CD4-positive, alpha-beta T cell (primary cell): ENCODE measurements around the gene GYG2. TPM values are rescaled to one million over a fixed set of nuclear protein-coding genes. Genes with fewer than 3 reads are reported as not detected.

Experiments
- ATAC-seq: fragments of 200-7000 bp; cut with Tn5 transposase; one replicate; pipeline ENCODE4 v1.10.0; 2022; ENCODE audit warnings: mild to moderate bottlenecking; ENCODE audit not compliant: poor library complexity
- CTCF ChIA-PET: fragments of 350-600 bp; sonication (Branson Sonifier 250); formaldehyde crosslinking; loops from one replicate; lab custom pipeline; 2021; ENCODE audit warnings: antibody characterized with exemption, inconsistent platforms; lab: Charles Lee
- POLR2A ChIA-PET: fragments of 350-600 bp; sonication (Branson Sonifier 250); formaldehyde crosslinking; loops from one replicate; lab custom pipeline; 2021; ENCODE audit warnings: antibody characterized with exemption, inconsistent platforms; lab: Charles Lee
- DNase-seq, 14 experiments: peaks; one replicate each; pipeline ENCODE4 v3.0.0-alpha.2; 2013 to 2020; ENCODE audit warnings: mixed read lengths in 2 of 14
- H3K27ac ChIP-seq, 2 donors: one replicate each; pipeline versions ENCODE4 v1.5.1 to v1.7.0; 2013; ENCODE audit warnings: low read length in 2 of 2, low read depth in 1 of 2, mild to moderate bottlenecking in 1 of 2
- H3K27me3 ChIP-seq, 2 experiments: 1 replicate in 1 of 2; 2 replicates in 1 of 2; pipeline versions ENCODE4 v1.6.1 to v1.7.0; 2013; ENCODE audit warnings: low read length in 2 of 2, control low read depth in 1 of 2, mild to moderate bottlenecking in 1 of 2, moderate library complexity in 1 of 2; ENCODE audit not compliant: insufficient read depth in 2 of 2, control insufficient read depth in 1 of 2
- H3K36me3 ChIP-seq: one replicate; pipeline ENCODE4 v1.6.1; 2013; ENCODE audit warnings: low read length, control low read depth; ENCODE audit not compliant: insufficient read depth
- H3K4me1 ChIP-seq: one replicate; pipeline ENCODE4 v1.6.1; 2013; ENCODE audit warnings: low read length, control low read depth; ENCODE audit not compliant: insufficient read depth
- H3K4me3 ChIP-seq: one replicate; pipeline ENCODE4 v1.5.1; 2013; ENCODE audit warnings: mild to moderate bottlenecking, low read length, moderate library complexity
- H3K9me3 ChIP-seq, 2 experiments: 1 replicate in 1 of 2; 2 replicates in 1 of 2; pipeline versions ENCODE4 v1.6.1 to v1.7.0; 2013; ENCODE audit warnings: low read length in 2 of 2, mild to moderate bottlenecking in 2 of 2, control low read depth in 1 of 2, moderate library complexity in 1 of 2; ENCODE audit not compliant: control insufficient read depth in 1 of 2, insufficient read depth in 1 of 2
- H3K27ac Mint-ChIP-seq: one replicate; pipeline ENCODE4 v1.8.0; 2020; ENCODE audit warnings: mixed read lengths
- H3K27me3 Mint-ChIP-seq: one replicate; pipeline ENCODE4 v1.8.0; 2021; ENCODE audit warnings: mixed read lengths
- H3K36me3 Mint-ChIP-seq: one replicate; pipeline ENCODE4 v1.8.0; 2021; ENCODE audit warnings: low read depth, mixed read lengths
- H3K4me1 Mint-ChIP-seq: one replicate; pipeline ENCODE4 v1.8.0; 2021; ENCODE audit warnings: low read depth, mixed read lengths
- H3K4me3 Mint-ChIP-seq: one replicate; pipeline ENCODE4 v1.8.0; 2020; ENCODE audit warnings: mild to moderate bottlenecking, mixed read lengths
- H3K9me3 Mint-ChIP-seq: one replicate; pipeline ENCODE4 v1.8.0; 2020; ENCODE audit warnings: mixed read lengths
- CTCF ChIP-seq: fragments of 200-600 bp; IDR thresholded peaks from one replicate; pipeline ENCODE4 v1.8.0; 2022; ENCODE audit warnings: antibody characterized with exemption, mild to moderate bottlenecking
- intact Hi-C, 2 experiments: fragments of 100-400 bp; cut with DNase I in 1 of 2; cut with micrococcal nuclease in 1 of 2; formaldehyde crosslinking; loops; one replicate each; pipeline versions ENCODE4 v1.15.1 to v1.9.0; 2023 to 2025; cut with DNase I, micrococcal nuclease
- total RNA-seq, 174 experiments: library from RNA in 2 of 174; stranded (reverse) in 2 of 174; gene quantifications; one replicate each; pipeline ENCODE4 v1.2.3 and lab custom pipeline; 2021 to 2026

Gene GYG2
- total RNA-seq, 2 experiments from 2014 or later, result not detected

GRCh38 chrX:2926664-2927275, 98.0 kb downstream of the GYG2 start:
- peak overlapping the region; percentile 78 for H3K4me3 Mint-ChIP-seq
- no peaks in the 10 kb centered on the region for H3K9me3 Mint-ChIP-seq
- H3K27me3 Mint-ChIP-seq, result no peaks in the 10 kb centered on the region
- Histone ChIP-seq H3K4me1 (no peaks in the 10 kb centered on the region), H3K27me3 (no peaks in the 10 kb centered on the region), H3K9me3 (peaks cover 0 to 5% of the 10 kb centered on the region in 2 experiments), H3K36me3 (no peaks in the 10 kb centered on the region), H3K4me3 (no peak overlapping the region), H3K27ac (no peak overlapping the region)
- no peaks in the 10 kb centered on the region for H3K36me3 Mint-ChIP-seq
- H3K27ac Mint-ChIP-seq, result no peak overlapping the region
- ChIA-PET CTCF (no interaction called here), POLR2A (no interaction called here)
- DNase-seq (no peak), ATAC-seq (no peak)
- no peaks in the 10 kb centered on the region for H3K4me1 Mint-ChIP-seq
- no peak for TF ChIP-seq CTCF
- intact Hi-C loops, result no loop called here

- ATAC-seq, result no peak
- DNase-seq, result peak in 2 of 14 experiments; percentile 15 to 31
- no peak overlapping the region for H3K27ac ChIP-seq
- H3K4me1 Mint-ChIP-seq, result no peaks in the 10 kb centered on the region
- no peak overlapping the region for H3K27ac Mint-ChIP-seq
- intact Hi-C loops, result no loop called here
- no peak for TF ChIP-seq CTCF
- no peaks in the 10 kb centered on the region for H3K4me1 ChIP-seq
- POLR2A ChIA-PET, result no interaction called here
- no peaks in the 10 kb centered on the region for H3K36me3 ChIP-seq
- peak overlapping the region; percentile 59 for H3K4me3 ChIP-seq
- H3K27me3 Mint-ChIP-seq, result no peaks in the 10 kb centered on the region
- no peaks in the 10 kb centered on the region for H3K9me3 Mint-ChIP-seq
- peaks cover 0 to 5% of the 10 kb centered on the region in 2 experiments for H3K9me3 ChIP-seq
- CTCF ChIA-PET, result no interaction called here
- H3K4me3 Mint-ChIP-seq, result peak overlapping the region; percentile 82
- no peaks in the 10 kb centered on the region for H3K36me3 Mint-ChIP-seq
- H3K27me3 ChIP-seq, result no peaks in the 10 kb centered on the region
Observed at GRCh38 chrX:2928191-2928582, 99.5 kb downstream of the GYG2 start.

GRCh38 chrX:2928583-2929434, 100.1 kb downstream of the GYG2 start, which contains the start of gene ARSD:
Gene ARSD (minus strand): TSS chrX:2929339. CDS start chrX:2929275, 64 bp downstream.
- no peaks in the 10 kb centered on the region for H3K27me3 Mint-ChIP-seq
- no peak within 1 kb of the TSS for H3K27ac ChIP-seq
- intact Hi-C loops, result no loop called here
- TF ChIP-seq CTCF, result no peak
- H3K27me3 ChIP-seq, result no peaks in the 10 kb centered on the region
- H3K36me3 ChIP-seq, result no peaks in the 10 kb centered on the region
- peak within 1 kb of the TSS; percentile 73 for H3K4me3 Mint-ChIP-seq
- ChIA-PET CTCF (no interaction called here), POLR2A (no interaction called here)
- no peaks in the 10 kb centered on the region for H3K36me3 Mint-ChIP-seq
- H3K9me3 Mint-ChIP-seq, result no peaks in the 10 kb centered on the region
- H3K27ac Mint-ChIP-seq, result no peak within 1 kb of the TSS
- no peaks in the 10 kb centered on the region for H3K4me1 ChIP-seq
- H3K9me3 ChIP-seq, result peaks cover 0 to 5% of the 10 kb centered on the region in 2 experiments
- peak in 12 of 14 experiments; percentile 0 to 63 (median 31) for DNase-seq
- peak; percentile 46 for ATAC-seq
- H3K4me1 Mint-ChIP-seq, result no peaks in the 10 kb centered on the region
- H3K4me3 ChIP-seq, result peak within 1 kb of the TSS; percentile 59
